Measurements from ENCODE around the gene GRM7.

Gene GRM7

DNA sequence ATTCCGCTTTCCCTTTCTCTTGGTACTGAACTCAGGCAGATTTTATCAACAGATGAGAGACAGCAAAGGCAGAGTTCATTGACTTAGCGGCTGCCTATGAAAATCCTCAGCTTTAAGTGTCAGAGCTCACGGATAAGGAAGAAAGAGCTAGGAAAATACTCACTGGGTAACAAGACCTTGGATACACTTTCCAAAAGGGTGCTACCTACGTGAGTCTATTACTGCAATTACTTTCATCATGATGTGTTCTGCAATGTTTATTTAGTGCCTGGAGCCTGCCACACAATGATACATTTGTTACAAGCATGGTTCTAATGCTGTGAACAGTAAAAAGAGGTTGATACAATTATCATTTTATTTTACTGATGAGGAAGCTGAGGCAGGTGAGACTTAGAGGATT lies 177.5 kb downstream of the GRM7 start:
- TF ChIP-seq CTCF (conservative IDR thresholded peaks at IDR 0.05; ENCODE audit: low read depth): no peak
- CTCF ChIA-PET: no interaction called here

GRCh38 chr3:7062714-7063113 lies 201.8 kb downstream of the GRM7 start:
- POLR2A ChIA-PET (ENCODE audit: low non-redundant PET): no interaction called here
- no peak overlapping the region for H3K27ac ChIP-seq
- TF ChIP-seq CTCF (conservative IDR thresholded peaks at IDR 0.05; ENCODE audit: low read depth): no peak

More for the DNA sequence above, 177.5 kb downstream of the GRM7 start:
- H3K27ac ChIP-seq: no peak overlapping the region
- POLR2A ChIA-PET (ENCODE audit: low non-redundant PET): no interaction called here
- DNase-seq (ENCODE audit: low spot score): no peak

GRCh38 chr3:7070461-7070860 lies 209.5 kb downstream of the GRM7 start:
- POLR2A ChIA-PET (ENCODE audit: low non-redundant PET): no interaction called here
- no peak for TF ChIP-seq CTCF (conservative IDR thresholded peaks at IDR 0.05; ENCODE audit: low read depth)
- CTCF ChIA-PET: no interaction called here
- H3K27ac ChIP-seq: no peak overlapping the region
- DNase-seq (ENCODE audit: low spot score): no peak

More at GRCh38 chr3:7062714-7063113, 201.8 kb downstream of the GRM7 start:
- CTCF ChIA-PET: no interaction called here
- DNase-seq (ENCODE audit: low spot score): no peak

GRCh38 chr3:7074217-7074616 lies 213.3 kb downstream of the GRM7 start:
- ChIA-PET CTCF (no interaction called here), POLR2A (ENCODE audit: low non-redundant PET) (no interaction called here)
- H3K27ac ChIP-seq: no peak overlapping the region

GRCh38 chr3:7075117-7075516 lies 214.2 kb downstream of the GRM7 start:
- H3K27ac ChIP-seq: no peak overlapping the region
- ChIA-PET POLR2A (ENCODE audit: low non-redundant PET) (no interaction called here), CTCF (no interaction called here)
- no peak for DNase-seq (ENCODE audit: low spot score)
- TF ChIP-seq CTCF (conservative IDR thresholded peaks at IDR 0.05; ENCODE audit: low read depth): no peak

More at GRCh38 chr3:7074217-7074616, 213.3 kb downstream of the GRM7 start:
- DNase-seq (ENCODE audit: low spot score): no peak
- TF ChIP-seq CTCF (conservative IDR thresholded peaks at IDR 0.05; ENCODE audit: low read depth): no peak

DNA sequence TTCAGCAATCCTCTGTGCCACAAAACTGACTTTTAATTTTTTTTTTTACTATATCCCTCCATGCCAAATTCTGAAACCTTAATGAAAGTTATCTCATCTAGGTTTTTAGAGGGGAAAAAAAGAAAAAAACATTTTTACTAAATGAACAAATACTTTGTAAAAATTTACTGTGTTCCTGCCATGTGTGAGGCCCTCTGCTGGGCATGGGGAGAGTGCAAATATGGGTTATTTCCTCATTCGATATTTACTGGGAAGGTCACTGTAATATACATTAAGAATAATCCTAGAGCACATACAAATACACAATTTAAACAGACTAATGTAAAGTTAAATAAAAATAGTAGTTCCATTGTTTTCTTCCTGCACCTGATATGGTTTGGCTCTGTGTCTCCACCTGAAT lies 215.0 kb downstream of the GRM7 start:
- ChIA-PET POLR2A (ENCODE audit: low non-redundant PET) (no interaction called here), CTCF (no interaction called here)
- DNase-seq (ENCODE audit: low spot score): no peak
- no peak overlapping the region for H3K27ac ChIP-seq
- TF ChIP-seq CTCF (conservative IDR thresholded peaks at IDR 0.05; ENCODE audit: low read depth): 0 out of 2 replicates have a peak, but pooled peaks have one; percentile 12

DNA sequence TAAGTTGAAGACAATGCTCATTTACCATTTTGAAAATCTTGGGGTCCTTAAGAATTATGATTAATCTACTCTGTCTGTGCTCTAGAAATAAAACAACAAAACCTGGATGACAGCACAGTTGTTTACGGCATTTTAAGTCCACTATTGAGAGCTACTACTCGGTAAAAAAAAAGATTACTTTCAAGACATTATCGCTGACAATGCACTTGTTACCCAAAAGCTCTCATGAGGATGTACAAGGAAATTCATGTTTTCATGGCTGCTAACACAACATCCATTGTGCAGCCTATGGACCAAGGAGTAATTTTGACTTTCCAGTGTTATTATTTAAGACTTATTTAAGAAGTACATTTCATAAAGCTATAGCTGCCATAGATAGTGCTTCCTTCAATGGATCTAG lies 221.3 kb downstream of the GRM7 start:
- TF ChIP-seq CTCF (conservative IDR thresholded peaks at IDR 0.05; ENCODE audit: low read depth): no peak
- ChIA-PET POLR2A (ENCODE audit: low non-redundant PET) (no interaction called here), CTCF (interaction anchor here (0.6 kb wide), 1 partner anchor 968 kb away, joined by 3 read pairs; no protein-coding TSS in a partner anchor)
- no peak for DNase-seq (ENCODE audit: low spot score)
- H3K27ac ChIP-seq: no peak overlapping the region

All from RWPE1 (cell line).